H1 (cell line): Measurements from ENCODE around the gene EPDR1.

Experiments
- EZH2 ChIP-seq: fragments of 200-600 bp; sonication (generic); IDR thresholded peaks from 2 replicates; pipeline ENCODE4 v1.7.1; 2012; ENCODE audit warnings: low read depth, mild to moderate bottlenecking, moderate library complexity, low read length, inconsistent platforms; ENCODE audit not compliant: severe bottlenecking
- JUN ChIP-seq: IDR thresholded peaks from 2 replicates; pipeline ENCODE4 v1.6.1; 2011; ENCODE audit warnings: low read depth, mild to moderate bottlenecking, improper control_type of control experiment, low read length
- MAFK ChIP-seq: IDR thresholded peaks from 2 replicates; pipeline ENCODE4 v1.6.1; 2012; ENCODE audit warnings: low read depth, mild to moderate bottlenecking, improper control_type of control experiment, low read length
- POLR2AphosphoS5 ChIP-seq: IDR thresholded peaks from 2 replicates; pipeline ENCODE4 v1.6.1; 2011; ENCODE audit warnings: low read depth, low read length
- RFX5 ChIP-seq: IDR thresholded peaks from 2 replicates; pipeline ENCODE4 v1.6.1; 2011; ENCODE audit warnings: low read depth, low read length, improper control_type of control experiment, borderline replicate concordance
- SP1 ChIP-seq: IDR thresholded peaks from 2 replicates; pipeline ENCODE4 v1.6.1; 2011; ENCODE audit warnings: low read depth, low read length
- TF ChIP-seq, protein P1 (sequence below), 3 experiments: IDR thresholded peaks; 1 replicate in 2 of 3; 2 replicates in 1 of 3; pipeline versions ENCODE4 v1.5.1 to v1.6.1; 2011; ENCODE audit warnings: low read length in 3 of 3, mild to moderate bottlenecking in 3 of 3, inconsistent platforms in 2 of 3, low read depth in 1 of 3, moderate library complexity in 1 of 3; ENCODE audit not compliant: insufficient read depth in 1 of 3; ENCODE audit errors: control extremely low read depth in 1 of 3

GRCh38 chr7:37942934-37943610 lies 22.6 kb downstream of the EPDR1 start:
- TF ChIP-seq SP1 (no peak), JUN (no peak), POLR2AphosphoS5 (no peak), MAFK (no peak), RFX5 (no peak), EZH2 (no peak)
- TF ChIP-seq, protein P1, sequence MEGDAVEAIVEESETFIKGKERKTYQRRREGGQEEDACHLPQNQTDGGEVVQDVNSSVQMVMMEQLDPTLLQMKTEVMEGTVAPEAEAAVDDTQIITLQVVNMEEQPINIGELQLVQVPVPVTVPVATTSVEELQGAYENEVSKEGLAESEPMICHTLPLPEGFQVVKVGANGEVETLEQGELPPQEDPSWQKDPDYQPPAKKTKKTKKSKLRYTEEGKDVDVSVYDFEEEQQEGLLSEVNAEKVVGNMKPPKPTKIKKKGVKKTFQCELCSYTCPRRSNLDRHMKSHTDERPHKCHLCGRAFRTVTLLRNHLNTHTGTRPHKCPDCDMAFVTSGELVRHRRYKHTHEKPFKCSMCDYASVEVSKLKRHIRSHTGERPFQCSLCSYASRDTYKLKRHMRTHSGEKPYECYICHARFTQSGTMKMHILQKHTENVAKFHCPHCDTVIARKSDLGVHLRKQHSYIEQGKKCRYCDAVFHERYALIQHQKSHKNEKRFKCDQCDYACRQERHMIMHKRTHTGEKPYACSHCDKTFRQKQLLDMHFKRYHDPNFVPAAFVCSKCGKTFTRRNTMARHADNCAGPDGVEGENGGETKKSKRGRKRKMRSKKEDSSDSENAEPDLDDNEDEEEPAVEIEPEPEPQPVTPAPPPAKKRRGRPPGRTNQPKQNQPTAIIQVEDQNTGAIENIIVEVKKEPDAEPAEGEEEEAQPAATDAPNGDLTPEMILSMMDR (IDR thresholded peaks at IDR 0.05; ENCODE audit: control extremely low read depth in 1 of 3, insufficient read depth in 1 of 3, low read depth in 1 of 3, low read length in 3 of 3), result no peak
